Endothelial cell of umbilical vein (primary cell): ENCODE results near the gene BCL3.

Source experiments
- CTCF ChIP-seq, 2 donors: IDR thresholded peaks; 1 replicate in 1 of 2; 2 replicates in 1 of 2; pipeline ENCODE4 v1.5.1; 2011; ENCODE audit warnings: low read length in 2 of 2, mild to moderate bottlenecking in 2 of 2, moderate library complexity in 2 of 2, control low read depth in 1 of 2, inconsistent platforms in 1 of 2, low read depth in 1 of 2; ENCODE audit not compliant: insufficient read depth in 1 of 2; ENCODE audit errors: extremely low read depth in 1 of 2
- EZH2 ChIP-seq: IDR thresholded peaks from 2 replicates; pipeline ENCODE4 v1.6.1; 2012; ENCODE audit warnings: borderline replicate concordance, low read depth, mild to moderate bottlenecking, moderate library complexity, low read length, inconsistent platforms; ENCODE audit not compliant: severe bottlenecking
- POLR2AphosphoS5 ChIP-seq: IDR thresholded peaks from 2 replicates; pipeline ENCODE4 v1.6.1; 2012; ENCODE audit warnings: low read depth, mild to moderate bottlenecking, control low read depth, low read length, moderate library complexity; ENCODE audit not compliant: insufficient read depth

GRCh38 chr19:44795398-44795987 is 47.0 kb downstream of the BCL3 start:
- TF ChIP-seq POLR2AphosphoS5: no peak
- TF ChIP-seq CTCF (IDR thresholded peaks at IDR 0.05; ENCODE audit: extremely low read depth in 1 of 2, insufficient read depth in 1 of 2, low read depth in 1 of 2, low read length in 2 of 2): no peak
- no peak for TF ChIP-seq EZH2
